BLaER1 (cell line): ENCODE results near the gene HHEX.

Experiments used
- H3K27ac ChIP-seq: shearing (Covaris generic); formaldehyde crosslinking; 2 replicates; pipeline ENCODE4 v1.8.1; 2022
- H3K27me3 ChIP-seq: shearing (Covaris generic); formaldehyde crosslinking; 2 replicates; pipeline ENCODE4 v1.8.1; 2022
- H3K36me3 ChIP-seq: shearing (Covaris generic); formaldehyde crosslinking; 2 replicates; pipeline ENCODE4 v1.8.1; 2022
- H3K4me1 ChIP-seq: shearing (Covaris generic); formaldehyde crosslinking; 2 replicates; pipeline ENCODE4 v1.8.1; 2022
- H3K4me2 ChIP-seq: shearing (Covaris generic); formaldehyde crosslinking; 2 replicates; pipeline ENCODE4 v1.8.1; 2022
- H3K4me3 ChIP-seq: shearing (Covaris generic); formaldehyde crosslinking; 2 replicates; pipeline ENCODE4 v1.8.1; 2022
- H3K9ac ChIP-seq: shearing (Covaris generic); formaldehyde crosslinking; 2 replicates; pipeline ENCODE4 v1.8.1; 2022
- H3K9me3 ChIP-seq: shearing (Covaris generic); formaldehyde crosslinking; 2 replicates; pipeline ENCODE4 v1.8.1; 2022
- H4K20me1 ChIP-seq: shearing (Covaris generic); formaldehyde crosslinking; 2 replicates; pipeline ENCODE4 v1.8.1; 2022
- Cebpa-rat ChIP-seq: shearing (Covaris generic); IDR thresholded peaks from 2 replicates; pipeline ENCODE4 v1.8.1; 2022

The HHEX gene

GRCh38 chr10:92667078-92667477 is 22.7 kb upstream of the HHEX start:
- Histone ChIP-seq H3K4me1 (peaks cover 6% of the 10 kb centered on the region; the same call in 1 of the 2 replicates), H3K36me3 (no peaks in the 10 kb centered on the region), H3K27ac (no peak overlapping the region), H3K9me3 (peaks cover 11% of the 10 kb centered on the region), H3K27me3 (no peaks in the 10 kb centered on the region), H4K20me1 (no peaks in the 10 kb centered on the region), H3K4me3 (no peak overlapping the region), H3K9ac (no peak overlapping the region), H3K4me2 (no peak overlapping the region)
- TF ChIP-seq Cebpa-rat: no peak

GRCh38 chr10:92677708-92678107 is 12.0 kb upstream of the HHEX start:
- Histone ChIP-seq H3K4me3 (no peak overlapping the region), H3K4me2 (no peak overlapping the region), H3K36me3 (no peaks in the 10 kb centered on the region), H4K20me1 (no peaks in the 10 kb centered on the region), H3K27me3 (no peaks in the 10 kb centered on the region), H3K9me3 (peaks cover 3% of the 10 kb centered on the region; the same call in 1 of the 2 replicates), H3K9ac (no peak overlapping the region), H3K4me1 (no peaks in the 10 kb centered on the region), H3K27ac (no peak overlapping the region)
- TF ChIP-seq Cebpa-rat: no peak

DNA sequence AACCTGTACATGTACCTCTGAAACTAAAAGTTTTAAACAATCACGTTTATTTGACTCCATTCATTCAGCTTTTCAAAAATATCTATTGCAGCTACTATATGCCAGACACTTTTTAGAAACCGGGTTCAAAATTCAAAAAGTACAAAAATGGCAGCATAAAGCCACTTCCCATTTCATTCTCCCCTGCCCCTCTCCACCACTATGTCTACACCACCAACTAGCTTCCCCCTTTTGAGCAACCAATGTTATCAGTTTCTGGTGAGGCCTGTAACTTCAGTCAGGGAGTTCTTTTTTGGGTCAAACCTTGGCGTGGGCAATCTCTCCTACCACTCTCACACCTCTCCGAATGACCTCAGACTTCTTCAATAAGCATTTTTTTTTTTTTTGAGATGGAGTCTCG is 11.5 kb upstream of the HHEX start:
- H3K4me2 ChIP-seq: no peak overlapping the region
- no peak for TF ChIP-seq Cebpa-rat

DNA sequence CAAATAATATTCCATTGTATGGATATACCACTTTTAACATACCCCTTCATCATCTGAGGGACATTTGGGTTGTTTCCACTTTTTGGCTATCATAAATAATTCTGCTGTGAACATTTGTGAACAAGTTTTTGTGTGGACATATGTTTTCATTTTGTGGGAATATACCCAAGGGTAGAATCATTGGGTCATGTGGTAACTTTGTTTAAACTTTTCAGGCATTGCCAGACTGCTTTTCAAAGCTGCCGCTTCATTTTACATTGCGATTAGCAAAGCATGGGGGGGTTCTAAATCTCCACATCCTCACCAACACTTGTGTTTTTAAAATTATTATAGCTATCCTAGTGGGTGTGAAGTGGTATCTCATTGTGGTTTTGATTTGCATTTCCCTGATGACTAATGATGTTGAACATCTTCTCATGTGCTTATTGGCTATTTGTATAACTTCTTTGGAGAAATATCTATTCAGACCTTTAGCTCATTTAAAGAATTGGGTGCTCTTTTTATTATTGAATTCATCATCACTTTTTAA is 8.4 kb upstream of the HHEX start:
- Histone ChIP-seq H3K36me3 (no peaks in the 10 kb centered on the region), H3K9ac (no peak overlapping the region), H4K20me1 (no peaks in the 10 kb centered on the region), H3K9me3 (peaks cover 22% of the 10 kb centered on the region), H3K27ac (no peak overlapping the region), H3K4me2 (no peak overlapping the region), H3K4me3 (no peak overlapping the region), H3K4me1 (no peaks in the 10 kb centered on the region), H3K27me3 (no peaks in the 10 kb centered on the region)
- TF ChIP-seq Cebpa-rat: no peak

More for the DNA sequence above, 11.5 kb upstream of the HHEX start:
- no peak overlapping the region for H3K9ac ChIP-seq
- H3K4me3 ChIP-seq: no peak overlapping the region
- H4K20me1 ChIP-seq: no peaks in the 10 kb centered on the region
- H3K27ac ChIP-seq: no peak overlapping the region
- H3K27me3 ChIP-seq: no peaks in the 10 kb centered on the region
- no peaks in the 10 kb centered on the region for H3K4me1 ChIP-seq
- H3K9me3 ChIP-seq: peaks cover 3% of the 10 kb centered on the region; the same call in 1 of the 2 replicates
- H3K36me3 ChIP-seq: no peaks in the 10 kb centered on the region

DNA sequence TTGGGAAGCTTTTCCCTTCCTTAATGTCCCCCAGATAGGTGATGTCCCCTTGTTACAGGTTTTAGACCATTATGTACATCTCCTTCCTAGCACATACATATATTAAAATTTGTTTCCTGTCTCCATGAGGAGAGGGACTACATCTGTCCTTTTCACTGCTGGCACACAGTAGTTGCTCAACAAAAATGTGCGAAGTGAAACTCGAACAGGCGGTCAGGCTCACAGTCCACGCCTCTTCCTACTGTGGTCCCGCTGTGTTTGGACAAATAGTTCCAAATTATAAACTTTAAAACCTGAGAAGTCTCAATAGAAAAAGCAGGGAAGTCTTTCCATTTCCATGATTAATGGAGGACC is 1.2 kb upstream of the HHEX start:
- no peak for TF ChIP-seq Cebpa-rat
- no peak overlapping the region for H3K27ac ChIP-seq
- peak overlapping the region; percentile 91 for H3K4me2 ChIP-seq
- peaks cover 7% of the 10 kb centered on the region; the same call in 1 of the 2 replicates for H4K20me1 ChIP-seq
- peaks cover 23% of the 10 kb centered on the region for H3K9me3 ChIP-seq
- peak overlapping the region; percentile 63; the same call in 1 of the 2 replicates for H3K9ac ChIP-seq
- H3K36me3 ChIP-seq: peaks cover 7% of the 10 kb centered on the region
- peak overlapping the region; percentile 84 for H3K4me3 ChIP-seq
- peaks cover 33% of the 10 kb centered on the region for H3K4me1 ChIP-seq
- peaks cover 50% of the 10 kb centered on the region for H3K27me3 ChIP-seq

DNA sequence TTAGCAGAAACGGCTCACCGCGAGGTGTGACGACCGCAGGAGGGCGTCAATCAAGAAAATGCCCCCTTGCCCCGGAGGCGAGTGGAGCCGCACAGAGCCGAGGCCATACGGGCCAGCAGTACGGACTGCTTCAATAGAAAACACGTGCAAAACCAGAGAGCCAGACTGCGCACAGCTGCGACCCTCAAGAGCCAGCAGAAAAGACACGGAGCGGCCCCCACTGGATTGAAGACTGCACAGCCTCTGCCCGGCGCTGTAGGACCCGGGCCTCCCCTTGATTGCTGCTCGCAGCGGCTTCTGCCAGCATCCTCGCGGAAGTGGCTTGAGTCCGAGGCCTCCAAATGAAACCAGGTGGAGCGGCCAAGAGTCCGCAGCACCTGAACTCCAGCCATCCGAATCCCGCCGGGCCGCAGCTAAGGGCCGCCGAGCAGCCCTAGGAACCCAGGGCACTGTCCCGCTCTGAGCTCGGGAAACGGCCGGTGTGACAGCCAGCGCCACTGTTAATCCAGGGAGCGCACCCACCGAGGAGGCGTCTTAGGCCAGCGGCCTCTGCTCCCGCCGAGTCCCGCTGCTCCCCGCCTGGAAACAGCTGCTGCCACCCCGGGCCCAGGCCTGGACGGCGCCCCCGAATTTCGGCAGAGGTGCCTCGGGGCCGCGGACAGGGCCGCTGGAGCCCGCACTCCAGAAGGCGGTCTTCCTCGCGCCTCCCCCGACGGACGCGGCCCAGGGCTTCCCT is 660 bp upstream of the HHEX start:
- Histone ChIP-seq H3K4me3 (peak overlapping the region; percentile 84), H3K36me3 (peaks cover 7% of the 10 kb centered on the region), H3K9me3 (peaks cover 23% of the 10 kb centered on the region), H3K4me2 (peak overlapping the region; percentile 91), H3K9ac (peak overlapping the region; percentile 63), H4K20me1 (peaks cover 7% of the 10 kb centered on the region; the same call in 1 of the 2 replicates), H3K27ac (peak overlapping the region; percentile 19; the same call in 1 of the 2 replicates), H3K4me1 (peaks cover 33% of the 10 kb centered on the region), H3K27me3 (peaks cover 50% of the 10 kb centered on the region)
- TF ChIP-seq Cebpa-rat: no peak

- Histone ChIP-seq H3K4me1 (peaks cover 33% of the 10 kb centered on the region), H3K27me3 (peaks cover 50% of the 10 kb centered on the region), H3K9me3 (peaks cover 14% of the 10 kb centered on the region), H4K20me1 (peaks cover 7% of the 10 kb centered on the region; the same call in 1 of the 2 replicates), H3K27ac (peak overlapping the region; percentile 94), H3K4me3 (peak overlapping the region; percentile 84), H3K36me3 (peaks cover 17% of the 10 kb centered on the region), H3K4me2 (peak overlapping the region; percentile 91), H3K9ac (peak overlapping the region; percentile 87)
- TF ChIP-seq Cebpa-rat: no peak
These were observed 608 bp downstream of the HHEX start for GRCh38 chr10:92690211-92690914.

DNA sequence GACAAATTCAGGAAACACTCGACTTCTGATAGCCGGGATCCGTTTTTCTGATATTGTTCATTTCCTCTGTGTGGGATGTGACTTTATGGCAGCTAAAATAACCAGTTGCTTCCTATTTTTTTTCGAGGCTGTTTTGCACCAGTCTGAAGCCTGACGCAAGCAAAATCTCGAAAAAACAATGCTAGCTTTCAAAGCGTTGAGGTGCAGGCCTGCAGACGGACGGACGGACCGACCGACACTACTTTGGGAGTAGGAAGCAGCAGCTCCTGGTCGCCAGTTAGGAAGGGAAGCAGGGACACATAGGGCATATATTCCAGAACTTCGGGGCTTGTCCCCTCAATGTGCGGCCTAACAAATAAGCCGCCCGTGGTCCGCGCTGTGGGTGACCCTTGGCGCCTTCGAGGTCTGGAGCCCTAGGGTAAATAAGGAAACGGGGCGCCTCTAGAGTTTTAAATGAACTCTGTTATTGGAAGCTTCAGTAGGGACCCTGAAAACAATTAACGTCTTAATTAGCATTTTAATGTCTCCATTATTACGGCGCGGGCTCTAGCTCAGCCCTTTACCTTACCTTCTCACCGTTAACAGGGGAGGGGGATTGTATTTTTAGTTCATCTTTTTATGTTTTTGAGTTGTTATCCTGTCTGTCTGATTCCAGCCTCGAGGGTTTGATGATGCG is 1.3 kb downstream of the HHEX start:
- peaks cover 7% of the 10 kb centered on the region for H3K9me3 ChIP-seq
- H3K9ac ChIP-seq: peak overlapping the region; percentile 87
- peak overlapping the region; percentile 84 for H3K4me3 ChIP-seq
- TF ChIP-seq Cebpa-rat: no peak
- H3K27me3 ChIP-seq: peaks cover 50% of the 10 kb centered on the region
- H3K36me3 ChIP-seq: peaks cover 22% of the 10 kb centered on the region
- H3K27ac ChIP-seq: peak overlapping the region; percentile 94
- H3K4me1 ChIP-seq: peaks cover 33% of the 10 kb centered on the region
- peaks cover 7% of the 10 kb centered on the region; the same call in 1 of the 2 replicates for H4K20me1 ChIP-seq
- peak overlapping the region; percentile 91 for H3K4me2 ChIP-seq

DNA sequence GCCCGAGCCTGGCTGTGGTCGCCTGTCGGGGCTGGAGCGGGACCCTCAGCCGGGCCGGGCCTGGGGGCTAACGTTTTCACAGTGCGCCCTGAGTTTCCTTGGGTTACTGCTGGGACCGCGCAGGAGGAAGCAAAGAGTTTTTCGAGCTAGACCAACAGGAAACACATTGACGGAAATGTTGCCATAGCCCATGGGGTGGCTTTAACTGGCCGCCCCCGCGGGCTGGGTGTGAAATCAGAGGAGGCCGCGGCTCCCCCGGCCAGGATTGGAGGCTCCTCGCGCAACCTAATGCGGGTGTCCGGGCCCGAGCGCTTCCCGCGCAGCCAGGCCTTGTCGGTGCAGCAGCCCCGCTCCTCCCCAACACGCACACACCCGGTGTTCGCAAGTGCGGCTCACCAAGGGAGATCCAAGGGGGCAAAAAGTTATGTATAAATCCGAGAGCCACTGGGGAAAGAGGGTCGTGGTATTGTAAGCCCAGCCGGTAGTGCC is 1.9 kb downstream of the HHEX start:
- Histone ChIP-seq H3K27ac (peak overlapping the region; percentile 94), H4K20me1 (peaks cover 7% of the 10 kb centered on the region; the same call in 1 of the 2 replicates), H3K36me3 (peaks cover 22% of the 10 kb centered on the region), H3K9ac (peak overlapping the region; percentile 87), H3K27me3 (peaks cover 50% of the 10 kb centered on the region), H3K4me1 (peaks cover 33% of the 10 kb centered on the region), H3K4me3 (peak overlapping the region; percentile 84), H3K9me3 (peaks cover 1% of the 10 kb centered on the region), H3K4me2 (peak overlapping the region; percentile 91)
- no peak for TF ChIP-seq Cebpa-rat
